ENCODE measurements around the gene YY1AP1. TPM values are rescaled to one million over a fixed set of nuclear protein-coding genes. Genes with fewer than 3 reads are reported as not detected.
"Not testable (repeated sequence)": the region's sequence is repeated elsewhere in the genome, so short reads cannot be mapped to it uniquely, and the experiment has no call there.

Gene YY1AP1
- total RNA-seq, 1 experiment from 2014 or later, result 59.3 TPM

DNA sequence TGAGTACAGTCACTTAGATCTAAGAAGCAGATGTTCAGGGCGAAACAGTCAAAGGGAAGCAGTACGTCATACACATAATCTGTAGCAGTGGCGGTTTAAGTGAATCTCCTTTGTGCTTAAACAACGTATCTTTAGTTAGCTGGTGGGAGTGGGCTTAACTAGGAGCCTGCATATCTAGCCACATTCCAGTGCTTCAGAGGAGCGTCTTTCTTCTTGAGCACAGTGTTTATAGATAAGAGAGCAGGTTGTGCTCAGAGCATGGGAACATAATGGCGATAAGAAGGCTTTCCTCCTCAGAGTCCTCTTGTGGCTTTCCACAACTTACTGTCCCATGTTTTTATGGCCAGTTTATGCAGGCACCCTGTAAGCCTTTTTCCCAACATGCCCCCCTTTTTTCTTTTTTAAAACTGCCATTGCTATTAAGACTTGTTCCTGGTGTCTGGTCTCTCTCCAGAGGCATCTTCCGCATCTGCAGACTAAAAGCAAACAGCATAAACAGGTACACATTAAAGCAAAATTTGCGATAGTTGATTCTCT is 3.5 kb upstream of the YY1AP1 start:
- POLR2A ChIA-PET (ENCODE audit: low non-redundant PET), result no interaction called here
- Histone ChIP-seq H3K4me3 (ENCODE audit: low read depth, low read length, poor library complexity, severe bottlenecking) (no peak overlapping the region), H3K9me3 (ENCODE audit: low read depth, low read length, poor library complexity, severe bottlenecking) (peaks cover 14% of the 10 kb centered on the region), H3K27ac (ENCODE audit: low read depth, low read length, poor library complexity, severe bottlenecking) (no peak overlapping the region), H3K4me1 (ENCODE audit: insufficient read depth, low read length, poor library complexity, severe bottlenecking) (peaks cover 5% of the 10 kb centered on the region), H3K36me3 (ENCODE audit: insufficient read depth, low read length, poor library complexity, severe bottlenecking) (peaks cover 32% of the 10 kb centered on the region), H3K27me3 (replicated peaks; ENCODE audit: insufficient read depth, low read depth, low read length, poor library complexity) (no peaks in the 10 kb centered on the region)
- no peak for TF ChIP-seq EZH2 (IDR thresholded peaks at IDR 0.05; ENCODE audit: borderline replicate concordance, low read depth, low read length, poor library complexity, severe bottlenecking)
- intact Hi-C loops (cut with micrococcal nuclease; ENCODE audit: unreplicated experiment), result no loop called here
- no TSS peak for BruUV-seq (replicated peaks)
- no peak for DNase-seq (ENCODE audit: low spot score)
- CTCF ChIA-PET, result no interaction called here

DNA sequence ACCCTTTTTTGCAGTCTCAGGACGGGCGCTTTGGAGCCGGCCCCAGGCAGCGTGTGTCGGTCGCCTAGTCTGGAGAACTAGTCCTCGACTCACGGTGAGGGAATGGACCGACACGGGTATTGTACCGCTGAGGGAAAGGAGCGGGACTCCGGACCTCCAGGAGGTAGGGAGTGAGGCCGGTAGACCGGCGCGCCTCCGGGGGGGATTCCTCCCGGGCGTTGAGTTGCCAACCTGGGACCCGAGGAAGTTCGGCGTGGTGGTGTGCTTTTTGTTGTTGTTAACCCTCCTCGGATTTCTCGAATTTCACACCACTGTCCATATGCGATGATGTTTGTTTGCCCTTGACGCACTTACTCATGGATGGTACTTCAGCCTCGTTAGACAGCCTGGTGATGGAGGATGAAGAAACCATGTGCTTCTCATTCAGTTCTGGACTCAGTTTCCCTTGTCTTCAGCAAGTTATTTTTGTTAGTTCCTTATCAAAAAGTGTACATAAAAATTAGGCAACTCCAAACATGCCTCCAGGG is 570 bp upstream of the YY1AP1 start, which contains the start of gene DAP3:
TSS of gene DAP3 (plus strand) at position 11 of the 527 bp plus-strand sequence. CDS start 20,689 bp downstream, outside the sequence.
- intact Hi-C loops (cut with micrococcal nuclease; ENCODE audit: unreplicated experiment); DNase-seq (ENCODE audit: low spot score); CTCF ChIA-PET; POLR2A ChIA-PET (ENCODE audit: low non-redundant PET); H3K4me1 ChIP-seq (ENCODE audit: insufficient read depth, low read length, poor library complexity, severe bottlenecking); H3K27me3 ChIP-seq (replicated peaks; ENCODE audit: insufficient read depth, low read depth, low read length, poor library complexity): not testable (repeated sequence)
- peak within 1 kb of the TSS; percentile 100 for H3K27ac ChIP-seq (ENCODE audit: low read depth, low read length, poor library complexity, severe bottlenecking)
- peaks cover 14% of the 10 kb centered on the region for H3K9me3 ChIP-seq (ENCODE audit: low read depth, low read length, poor library complexity, severe bottlenecking)
- H3K4me3 ChIP-seq (ENCODE audit: low read depth, low read length, poor library complexity, severe bottlenecking), result peak within 1 kb of the TSS; percentile 91
- H3K36me3 ChIP-seq (ENCODE audit: insufficient read depth, low read length, poor library complexity, severe bottlenecking), result peaks cover 32% of the 10 kb centered on the region
- BruUV-seq (replicated peaks), result TSS peak; percentile 34

DNA sequence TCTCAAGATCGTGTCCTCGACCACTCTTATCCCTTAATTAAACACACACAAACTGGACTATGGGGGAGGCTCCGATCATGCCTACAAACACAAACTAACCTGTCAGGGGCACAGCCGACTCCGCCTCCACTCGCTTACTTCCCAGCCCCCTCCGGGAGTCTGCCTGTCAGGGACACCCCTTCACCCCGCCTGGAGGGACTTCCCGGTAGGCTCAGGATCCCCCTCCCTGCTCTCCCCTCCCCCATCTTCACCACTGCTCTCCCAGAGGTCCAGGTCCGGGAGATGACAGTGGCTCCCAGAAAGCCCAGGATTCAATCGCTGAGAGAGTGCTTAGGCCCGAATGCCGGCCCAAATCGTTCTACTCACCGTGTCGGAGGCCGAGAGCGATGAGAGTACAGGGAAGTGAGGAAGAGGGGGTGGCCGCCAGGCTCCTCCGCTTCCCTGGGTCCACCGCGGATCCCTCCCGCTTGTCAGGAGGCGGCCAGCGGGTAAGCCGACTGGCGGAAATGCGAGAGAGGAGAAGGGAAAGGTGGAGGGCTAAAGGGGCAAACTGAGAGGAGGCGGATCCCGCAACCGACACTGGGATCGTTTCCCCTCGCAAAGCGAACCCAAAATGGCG is 760 bp downstream of the YY1AP1 start:
- Histone ChIP-seq H3K27ac (ENCODE audit: low read depth, low read length, poor library complexity, severe bottlenecking) (peak overlapping the region; percentile 100), H3K4me3 (ENCODE audit: low read depth, low read length, poor library complexity, severe bottlenecking) (peak overlapping the region; percentile 91), H3K9me3 (ENCODE audit: low read depth, low read length, poor library complexity, severe bottlenecking) (peaks cover 14% of the 10 kb centered on the region), H3K36me3 (ENCODE audit: insufficient read depth, low read length, poor library complexity, severe bottlenecking) (peaks cover 26% of the 10 kb centered on the region)
- intact Hi-C loops (cut with micrococcal nuclease; ENCODE audit: unreplicated experiment); BruUV-seq (replicated peaks); DNase-seq (ENCODE audit: low spot score); H3K27me3 ChIP-seq (replicated peaks; ENCODE audit: insufficient read depth, low read depth, low read length, poor library complexity); H3K4me1 ChIP-seq (ENCODE audit: insufficient read depth, low read length, poor library complexity, severe bottlenecking); CTCF ChIA-PET: not testable (repeated sequence)
- POLR2A ChIA-PET (ENCODE audit: low non-redundant PET), result interaction anchor here (0.5 to 0.6 kb wide), 2 partner anchors 218 to 585 kb away, joined by 3 read pairs; no protein-coding TSS in a partner anchor

DNA sequence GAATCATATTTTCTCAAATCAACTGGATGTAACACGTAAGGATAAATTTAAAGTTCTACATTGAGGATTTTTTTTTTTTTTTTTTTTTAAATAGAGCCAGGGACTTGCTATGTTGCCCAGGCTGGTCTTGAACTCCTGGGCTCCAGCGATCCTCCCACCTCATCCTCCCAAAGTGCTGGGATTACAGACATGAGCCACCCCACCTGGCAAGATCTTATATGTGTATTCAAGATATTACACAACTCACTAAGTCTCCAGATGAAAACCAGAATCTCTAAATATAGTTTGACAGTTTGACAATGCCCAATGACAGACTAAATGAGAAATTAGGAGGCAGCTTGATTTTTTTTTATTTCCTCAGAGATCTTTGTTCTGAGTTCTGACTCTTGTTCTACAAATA is 6.8 kb downstream of the YY1AP1 start:
- Histone ChIP-seq H3K4me3 (ENCODE audit: low read depth, low read length, poor library complexity, severe bottlenecking) (no peak overlapping the region), H3K27ac (ENCODE audit: low read depth, low read length, poor library complexity, severe bottlenecking) (no peak overlapping the region), H3K9me3 (ENCODE audit: low read depth, low read length, poor library complexity, severe bottlenecking) (no peaks in the 10 kb centered on the region), H3K36me3 (ENCODE audit: insufficient read depth, low read length, poor library complexity, severe bottlenecking) (peaks cover 34% of the 10 kb centered on the region), H3K27me3 (replicated peaks; ENCODE audit: insufficient read depth, low read depth, low read length, poor library complexity) (no peaks in the 10 kb centered on the region), H3K4me1 (ENCODE audit: insufficient read depth, low read length, poor library complexity, severe bottlenecking) (no peaks in the 10 kb centered on the region)
- no peak for DNase-seq (ENCODE audit: low spot score)
- ChIA-PET CTCF (no interaction called here), POLR2A (ENCODE audit: low non-redundant PET) (no interaction called here)
- intact Hi-C loops (cut with micrococcal nuclease; ENCODE audit: unreplicated experiment), result no loop called here
- no peak for TF ChIP-seq EZH2 (IDR thresholded peaks at IDR 0.05; ENCODE audit: borderline replicate concordance, low read depth, low read length, poor library complexity, severe bottlenecking)
- TF ChIP-seq, protein P1, sequence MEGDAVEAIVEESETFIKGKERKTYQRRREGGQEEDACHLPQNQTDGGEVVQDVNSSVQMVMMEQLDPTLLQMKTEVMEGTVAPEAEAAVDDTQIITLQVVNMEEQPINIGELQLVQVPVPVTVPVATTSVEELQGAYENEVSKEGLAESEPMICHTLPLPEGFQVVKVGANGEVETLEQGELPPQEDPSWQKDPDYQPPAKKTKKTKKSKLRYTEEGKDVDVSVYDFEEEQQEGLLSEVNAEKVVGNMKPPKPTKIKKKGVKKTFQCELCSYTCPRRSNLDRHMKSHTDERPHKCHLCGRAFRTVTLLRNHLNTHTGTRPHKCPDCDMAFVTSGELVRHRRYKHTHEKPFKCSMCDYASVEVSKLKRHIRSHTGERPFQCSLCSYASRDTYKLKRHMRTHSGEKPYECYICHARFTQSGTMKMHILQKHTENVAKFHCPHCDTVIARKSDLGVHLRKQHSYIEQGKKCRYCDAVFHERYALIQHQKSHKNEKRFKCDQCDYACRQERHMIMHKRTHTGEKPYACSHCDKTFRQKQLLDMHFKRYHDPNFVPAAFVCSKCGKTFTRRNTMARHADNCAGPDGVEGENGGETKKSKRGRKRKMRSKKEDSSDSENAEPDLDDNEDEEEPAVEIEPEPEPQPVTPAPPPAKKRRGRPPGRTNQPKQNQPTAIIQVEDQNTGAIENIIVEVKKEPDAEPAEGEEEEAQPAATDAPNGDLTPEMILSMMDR (conservative IDR thresholded peaks at IDR 0.05; ENCODE audit: low read depth, low read length), result no peak
- no TSS peak for BruUV-seq (replicated peaks)

Measured in A673 (cell line).